Hematopoietic multipotent progenitor cell treated with erythropoietin and hydrocortisone succinate and interleukin-3 and kit ligand, for 8 days (in vitro differentiated cells): ENCODE data around the gene ZSCAN4.

ENCODE experiments used
- DNase-seq: peaks from one replicate; pipeline ENCODE4 v3.0.0-alpha.2; 2015

ZSCAN4 gene

DNA sequence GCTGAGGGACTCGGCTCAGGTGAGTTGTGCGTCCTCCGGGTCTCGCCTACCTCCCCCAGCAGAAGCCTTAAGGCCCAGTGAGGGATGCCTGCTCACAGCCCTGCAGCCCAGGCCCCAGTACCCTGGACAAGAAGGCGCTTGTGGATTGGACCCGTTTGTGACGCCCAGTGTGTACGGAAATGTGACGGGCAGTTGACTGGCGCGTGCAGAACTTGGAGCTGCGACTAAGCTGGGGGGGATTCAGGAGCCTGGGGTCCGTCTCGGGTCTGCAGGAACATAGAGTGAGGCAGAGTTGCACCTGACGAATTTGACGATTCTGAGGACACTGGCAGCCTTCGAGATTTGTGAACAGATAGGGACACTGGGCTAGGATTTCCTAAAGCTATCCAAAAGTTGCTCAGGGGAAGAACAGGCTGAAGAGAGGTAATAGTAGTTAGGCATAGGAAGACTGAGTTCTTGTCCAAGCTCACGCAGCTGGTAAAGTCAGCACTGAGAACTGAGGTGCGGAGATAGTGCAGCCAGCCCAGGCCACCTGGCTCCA is 13.6 kb downstream of the ZSCAN4 start:
- no peak for DNase-seq

DNA sequence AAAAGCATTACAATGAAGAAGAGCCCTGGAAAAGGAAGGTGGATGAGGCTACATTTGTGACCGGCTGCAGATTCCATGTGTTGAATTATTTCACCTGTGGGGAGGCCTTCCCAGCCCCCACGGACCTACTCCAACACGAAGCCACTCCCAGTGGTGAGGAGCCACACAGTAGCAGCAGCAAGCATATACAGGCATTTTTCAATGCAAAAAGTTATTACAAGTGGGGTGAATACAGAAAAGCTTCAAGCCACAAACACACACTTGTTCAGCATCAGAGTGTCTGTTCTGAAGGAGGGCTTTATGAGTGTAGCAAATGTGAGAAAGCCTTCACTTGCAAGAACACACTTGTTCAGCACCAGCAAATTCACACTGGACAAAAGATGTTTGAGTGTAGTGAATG is 18.0 kb downstream of the ZSCAN4 start:
- DNase-seq = no peak

DNA sequence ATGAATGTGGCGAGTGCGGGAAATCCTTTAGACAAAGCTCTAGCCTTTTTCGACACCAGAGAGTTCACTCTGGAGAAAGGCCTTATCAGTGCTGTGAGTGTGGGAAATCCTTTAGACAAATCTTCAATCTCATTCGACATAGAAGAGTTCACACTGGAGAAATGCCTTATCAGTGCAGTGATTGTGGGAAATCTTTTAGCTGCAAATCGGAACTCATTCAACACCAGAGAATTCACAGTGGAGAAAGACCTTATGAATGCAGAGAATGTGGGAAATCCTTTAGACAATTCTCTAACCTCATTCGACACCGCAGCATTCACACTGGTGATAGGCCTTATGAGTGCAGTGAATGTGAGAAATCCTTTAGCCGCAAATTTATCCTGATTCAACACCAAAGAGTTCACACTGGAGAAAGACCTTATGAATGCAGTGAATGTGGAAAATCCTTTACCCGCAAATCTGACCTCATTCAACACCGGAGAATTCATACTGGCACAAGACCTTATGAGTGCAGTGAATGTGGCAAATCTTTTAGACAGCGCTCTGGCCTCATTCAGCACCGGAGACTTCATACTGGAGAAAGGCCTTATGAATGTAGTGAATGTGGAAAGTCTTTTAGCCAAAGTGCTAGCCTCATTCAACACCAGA is 18.8 kb downstream of the ZSCAN4 start:
- DNase-seq = no peak

DNA sequence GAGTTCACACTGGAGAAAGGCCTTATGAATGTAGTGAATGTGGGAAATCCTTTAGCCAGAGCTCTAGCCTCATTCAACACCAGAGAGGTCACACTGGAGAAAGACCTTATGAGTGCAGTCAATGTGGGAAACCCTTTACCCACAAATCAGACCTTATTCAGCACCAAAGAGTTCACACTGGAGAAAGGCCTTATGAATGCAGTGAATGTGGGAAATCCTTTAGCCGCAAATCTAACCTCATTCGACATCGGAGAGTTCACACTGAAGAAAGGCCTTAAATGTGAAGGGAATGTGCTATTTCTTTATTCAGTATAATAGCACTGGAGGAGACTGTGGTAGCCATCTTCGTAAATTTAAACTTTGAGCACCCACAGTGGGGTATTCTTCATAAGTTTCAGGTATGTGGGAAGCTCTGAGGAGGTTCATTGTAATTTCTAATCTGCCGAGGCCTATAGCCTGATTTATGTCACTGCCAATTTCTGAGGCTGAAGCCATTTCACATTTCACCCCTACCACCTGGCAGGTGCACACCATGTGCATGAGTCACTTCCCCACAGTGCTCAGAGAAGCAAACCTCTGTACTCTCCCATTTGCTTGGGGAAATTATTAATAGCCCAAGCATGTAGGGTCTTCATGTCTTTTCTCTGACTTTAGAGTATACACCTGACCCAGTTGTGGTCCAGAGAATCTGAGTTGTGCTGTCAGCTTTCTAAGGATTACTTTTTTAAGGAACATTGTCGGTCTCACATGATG is 19.5 kb downstream of the ZSCAN4 start:
- no peak for DNase-seq

DNA sequence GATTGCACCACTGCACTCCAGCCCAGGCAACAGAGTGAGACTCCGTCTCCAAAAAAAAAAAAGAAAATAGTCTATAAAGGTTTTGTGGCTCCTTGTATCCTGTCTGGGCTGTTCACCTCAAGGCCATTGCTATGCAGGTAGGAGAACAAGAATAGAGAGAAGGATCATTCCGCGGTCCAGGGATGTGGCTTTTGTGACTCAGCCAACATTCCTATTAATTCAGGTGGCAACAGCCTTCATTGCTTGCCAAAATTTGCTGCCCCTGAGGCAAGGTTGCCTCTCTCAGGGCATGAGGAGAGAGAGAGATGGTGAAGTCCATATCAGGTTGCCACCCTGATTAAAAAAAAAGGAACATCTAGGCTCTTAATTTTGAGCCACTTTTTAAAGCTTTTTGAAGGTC is 21.0 kb downstream of the ZSCAN4 start:
- no peak for DNase-seq

DNA sequence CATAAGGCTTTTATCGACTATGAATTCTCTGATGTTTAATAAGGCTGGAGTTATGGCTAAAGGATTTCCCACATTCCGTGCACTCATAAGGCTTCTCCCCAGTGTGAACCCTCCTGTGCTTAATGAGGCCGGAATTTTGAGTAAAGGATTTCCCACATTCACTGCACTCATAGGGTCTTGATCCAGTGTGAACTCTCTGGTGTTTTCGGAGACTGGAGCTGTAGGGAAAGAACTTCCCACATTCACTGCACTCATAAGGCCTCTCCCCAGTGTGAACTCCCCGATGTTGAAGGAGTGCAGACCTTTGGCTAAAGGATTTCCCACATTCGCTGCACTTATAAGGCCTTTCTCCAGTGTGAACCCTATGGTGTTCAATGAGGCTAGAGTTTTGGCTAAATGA is 32.9 kb downstream of the ZSCAN4 start:
- DNase-seq = no peak

DNA sequence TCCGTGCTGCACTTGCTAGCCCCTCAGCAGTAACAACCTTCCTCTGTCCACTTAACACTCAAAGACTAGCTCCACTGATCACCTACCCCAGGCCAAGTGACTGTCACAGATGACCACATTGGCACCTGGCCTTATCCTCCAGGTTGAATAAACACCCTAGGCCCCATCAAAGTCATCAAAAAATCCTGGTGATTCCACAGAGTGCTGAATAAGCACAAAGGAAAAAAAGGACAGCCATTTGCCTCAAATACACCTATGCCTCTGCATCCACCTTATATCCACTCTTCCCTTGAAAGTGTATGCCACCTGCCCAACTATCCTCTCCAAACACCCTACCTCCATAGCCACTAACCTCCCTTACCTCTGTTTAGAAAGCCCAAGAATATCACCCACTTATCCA is 37.6 kb downstream of the ZSCAN4 start:
- no peak for DNase-seq

DNA sequence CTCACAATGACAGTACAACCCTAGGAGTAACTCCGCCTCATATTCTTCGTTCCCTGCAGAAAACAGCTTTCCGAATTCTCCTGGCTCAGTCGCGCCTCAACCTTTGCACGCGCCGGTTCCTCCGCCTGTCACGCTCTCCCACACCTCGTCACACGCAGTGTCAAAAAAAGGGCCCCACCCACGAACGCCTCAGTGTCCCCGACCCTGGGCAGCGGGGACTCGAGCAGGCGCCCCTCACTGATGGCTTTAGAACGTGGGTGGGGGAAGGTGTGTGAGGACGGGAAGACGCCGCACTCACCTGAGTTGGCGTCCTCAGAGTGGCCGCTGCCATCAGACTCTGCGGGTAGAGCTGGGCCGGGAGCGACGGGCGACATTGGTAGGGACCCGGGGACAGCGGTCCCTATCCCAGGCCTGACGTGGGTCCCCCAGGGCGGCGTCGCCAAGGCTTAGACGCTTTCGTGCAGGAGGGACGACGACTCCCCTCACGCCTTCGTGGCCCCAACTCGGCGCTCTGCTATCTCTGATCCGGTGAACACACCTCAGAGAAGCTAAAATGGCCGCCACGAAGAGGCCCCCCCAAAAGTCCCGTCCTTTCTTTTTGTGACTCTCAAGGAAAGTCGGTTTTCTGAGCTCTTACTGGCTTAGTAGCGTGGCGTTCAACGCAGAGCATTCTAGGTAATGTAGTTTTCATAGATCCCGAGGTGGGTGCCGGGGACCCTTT is 40.1 kb downstream of the ZSCAN4 start, which contains the start of gene ZNF154:
Gene ZNF154, minus strand, starts transcription at position 564 of the 721 bp plus-strand sequence. Its CDS starts 233 bp downstream, at position 331.
- DNase-seq = peak; percentile 56

DNA sequence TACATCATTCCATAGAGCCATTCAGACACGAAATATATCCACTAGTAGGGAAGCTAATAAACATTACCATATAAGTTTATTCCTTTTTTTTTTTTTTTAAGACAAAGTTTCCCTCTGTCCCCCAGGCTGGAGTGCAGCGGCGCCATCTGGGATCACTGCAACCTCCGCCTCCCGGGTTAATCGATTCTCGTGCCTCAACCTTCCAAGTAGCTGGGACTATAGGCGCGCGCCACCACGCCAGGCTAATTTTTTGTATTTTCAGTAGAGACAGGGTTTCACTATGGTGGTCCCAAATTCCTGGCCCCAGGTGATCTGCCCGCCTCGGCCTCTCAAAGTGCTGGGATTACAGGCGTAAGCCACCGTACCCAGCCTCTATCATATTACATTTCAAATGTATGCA is 40.9 kb downstream of the ZSCAN4 start:
- no peak for DNase-seq

DNA sequence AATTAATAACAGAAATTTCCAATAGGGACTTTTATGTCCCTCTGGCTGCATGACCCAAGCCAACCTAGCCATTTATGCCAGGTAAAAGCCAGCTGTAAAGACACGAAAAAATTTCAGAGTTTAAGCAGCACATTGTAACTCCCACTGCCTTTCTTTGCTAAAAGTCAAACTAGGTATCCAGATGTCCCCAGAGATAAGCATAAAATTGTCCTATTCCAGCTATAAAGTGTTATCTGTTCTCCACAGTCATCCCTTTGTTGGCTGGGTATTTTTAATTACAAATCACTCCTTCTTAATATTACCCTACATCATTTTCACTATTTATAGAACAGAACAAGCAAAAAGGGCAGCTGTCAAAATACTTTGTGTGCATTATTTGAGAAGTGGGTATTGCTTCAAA is 43.5 kb downstream of the ZSCAN4 start:
- DNase-seq = peak; percentile 60

DNA sequence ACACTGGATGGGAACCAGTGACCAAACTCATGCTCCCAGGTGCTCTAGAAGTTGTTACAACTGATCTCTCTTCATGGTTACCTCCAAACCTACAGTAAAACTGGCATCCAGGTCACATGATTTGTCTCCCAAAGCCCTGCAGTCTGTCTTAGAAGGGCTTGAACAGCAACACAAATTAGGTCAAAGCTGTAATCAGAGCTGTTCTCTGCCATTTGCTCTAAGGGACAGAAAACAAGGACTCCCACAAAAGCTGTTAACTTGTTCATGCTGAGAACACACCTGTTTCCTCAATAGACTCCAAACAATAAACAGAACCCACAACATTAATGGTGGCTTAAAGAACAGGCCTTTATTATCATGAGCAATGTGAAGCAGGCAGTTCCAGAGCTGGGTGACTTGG is 50.7 kb downstream of the ZSCAN4 start:
- DNase-seq = no peak

DNA sequence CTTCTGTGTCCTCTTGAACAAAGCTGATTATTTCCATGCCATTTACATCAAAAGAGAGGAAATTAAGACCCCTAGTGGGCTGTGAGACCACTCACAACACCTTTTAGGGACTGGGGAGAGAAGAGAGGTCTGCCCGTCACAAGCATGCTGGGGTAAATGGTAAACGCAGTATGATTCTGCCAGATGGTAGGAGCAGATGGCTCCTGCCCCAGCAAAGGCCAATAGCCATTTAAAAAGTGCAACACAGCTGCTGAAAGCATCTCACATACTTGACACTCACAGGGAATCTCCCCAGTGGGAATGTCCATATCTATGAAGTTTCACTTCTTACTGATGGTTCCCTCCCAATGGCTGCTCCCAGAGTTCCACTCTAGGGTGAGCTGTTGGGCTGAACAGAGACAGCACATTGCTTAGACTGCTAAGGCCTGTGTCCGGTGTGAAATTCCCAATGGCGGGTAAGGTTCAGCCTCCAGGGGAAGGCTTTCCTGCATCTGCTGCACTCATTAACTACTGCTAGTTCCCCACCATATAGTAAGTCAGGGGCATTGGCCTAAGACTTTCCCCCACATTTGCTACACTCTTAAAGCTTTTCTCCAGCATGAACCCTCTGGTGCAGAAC is 51.3 kb downstream of the ZSCAN4 start:
- no peak for DNase-seq

DNA sequence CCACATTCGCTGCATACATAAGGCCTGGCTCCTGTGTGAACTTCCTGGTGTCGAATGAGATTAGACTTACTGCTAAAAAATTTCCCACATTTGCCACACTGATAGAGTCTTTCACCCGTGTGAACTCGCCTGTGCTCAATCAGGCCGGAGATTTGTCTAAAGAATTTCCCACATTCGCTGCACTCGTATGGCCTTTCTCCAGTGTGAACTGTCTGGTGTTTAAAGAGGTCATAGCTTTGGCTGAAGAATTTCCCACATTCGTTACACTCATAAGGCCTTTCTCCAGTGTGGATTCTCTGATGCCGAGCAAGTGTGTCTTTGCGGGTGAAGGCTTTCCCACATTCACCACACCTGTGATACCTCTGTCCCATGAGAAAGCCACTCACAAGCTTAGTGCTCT is 52.1 kb downstream of the ZSCAN4 start:
- no peak for DNase-seq
